AG09309 (cell line): ENCODE data around the gene EFCC1.

ENCODE experiments used
- DNase-seq: peaks from one replicate; pipeline ENCODE4 v3.0.0-alpha.2; 2010; ENCODE audit warnings: low read depth
- H3K4me3 ChIP-seq: 2 replicates; pipeline ENCODE4 v1.5.1; 2011; ENCODE audit warnings: mild to moderate bottlenecking, low read depth, low read length, moderate library complexity; ENCODE audit not compliant: control insufficient read depth
- CTCF ChIP-seq: IDR thresholded peaks from 2 replicates; pipeline ENCODE4 v1.5.1; 2011; ENCODE audit warnings: mild to moderate bottlenecking, low read depth, low read length, inconsistent platforms; ENCODE audit not compliant: insufficient read depth, control insufficient read depth; ENCODE audit errors: missing control alignments

EFCC1 gene, protein sequence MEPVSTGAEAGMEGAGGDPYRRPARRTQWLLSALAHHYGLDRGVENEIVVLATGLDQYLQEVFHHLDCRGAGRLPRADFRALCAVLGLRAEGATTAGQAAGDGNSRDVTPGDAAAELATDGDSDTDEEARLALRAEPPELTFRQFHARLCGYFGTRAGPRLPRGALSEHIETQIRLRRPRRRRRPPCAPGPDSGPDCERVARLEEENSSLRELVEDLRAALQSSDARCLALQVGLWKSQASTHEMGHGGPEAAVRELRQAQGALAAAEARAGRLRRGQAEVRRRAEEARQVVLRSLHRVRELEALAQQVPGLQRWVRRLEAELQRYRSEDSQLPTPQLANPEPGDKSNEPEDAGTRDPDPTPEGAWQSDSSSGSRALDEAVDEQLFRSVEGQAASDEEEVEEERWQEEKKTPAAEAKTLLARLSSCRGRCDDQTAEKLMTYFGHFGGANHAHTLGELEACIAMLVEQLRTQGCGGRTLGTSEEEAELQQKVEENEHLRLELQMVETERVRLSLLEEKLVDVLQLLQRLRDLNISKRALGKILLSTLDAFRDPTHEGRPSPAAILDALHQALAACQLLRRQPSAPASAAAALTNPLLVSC

DNA sequence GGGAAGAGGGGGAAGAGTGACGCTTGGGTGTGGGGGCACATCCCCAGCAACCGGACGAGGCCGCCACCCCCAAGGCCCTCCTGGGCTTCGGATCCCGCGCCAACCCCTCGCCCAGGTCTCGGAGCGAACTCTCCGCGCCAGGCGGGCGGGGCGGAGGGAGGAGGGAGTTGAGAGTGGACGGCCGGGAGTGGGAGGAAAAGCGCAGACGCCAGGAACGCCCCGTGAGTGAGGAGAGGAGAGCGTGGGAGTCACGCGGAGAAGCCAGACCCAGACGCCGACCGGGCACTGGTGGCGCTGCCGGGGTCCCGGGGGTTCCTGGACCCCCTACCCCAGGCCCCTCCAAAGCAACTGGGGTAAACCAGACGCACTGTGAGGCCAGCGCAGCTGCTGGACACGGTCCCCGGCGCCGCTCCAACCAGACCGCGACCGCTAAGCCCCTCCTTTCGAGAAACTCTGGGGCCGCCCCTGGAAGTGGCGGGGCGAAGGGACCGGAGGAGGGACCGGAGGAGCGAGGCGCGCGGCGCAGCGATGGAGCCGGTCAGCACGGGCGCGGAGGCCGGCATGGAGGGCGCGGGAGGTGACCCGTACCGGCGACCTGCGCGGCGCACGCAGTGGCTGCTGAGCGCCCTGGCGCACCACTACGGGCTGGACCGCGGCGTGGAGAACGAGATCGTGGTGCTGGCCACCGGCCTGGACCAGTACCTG, at the start of gene EFCC1:
Gene EFCC1, plus strand, starts transcription at position 204 of the 705 bp plus-strand sequence. Its CDS starts 325 bp downstream, at position 529.
- DNase-seq = no peak
- TF ChIP-seq CTCF = no peak
- peak within 1 kb of the TSS; percentile 21 for H3K4me3 ChIP-seq

GRCh38 chr3:128956440-128956839, 44.7 kb upstream of the EFCC1 start:
- no peak overlapping the region for H3K4me3 ChIP-seq
- no peak for DNase-seq
- no peak for TF ChIP-seq CTCF

- no peak for TF ChIP-seq CTCF
- DNase-seq = no peak
- no peak overlapping the region for H3K4me3 ChIP-seq
Measured at GRCh38 chr3:128965280-128965679, 35.8 kb upstream of the EFCC1 start.

DNA sequence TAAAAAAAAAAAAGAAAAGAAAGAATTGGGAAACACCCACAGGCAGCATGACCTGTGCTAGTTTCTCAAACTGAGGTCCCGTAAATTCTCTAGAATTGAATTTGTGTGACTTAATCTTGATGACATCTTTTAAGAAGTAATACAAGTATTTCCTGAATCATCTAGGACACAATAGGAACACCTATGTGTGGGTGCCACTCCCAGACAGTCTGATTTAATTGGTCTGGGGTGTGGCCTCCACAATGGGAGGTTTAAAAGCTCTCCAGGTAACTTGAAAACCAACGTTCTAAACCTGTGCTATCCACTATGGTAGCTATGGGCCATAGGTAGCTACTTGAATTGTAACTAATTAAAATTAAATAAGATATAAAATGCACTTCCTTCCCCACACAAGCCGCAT, 35.3 kb upstream of the EFCC1 start:
- DNase-seq = no peak
- no peak overlapping the region for H3K4me3 ChIP-seq
- TF ChIP-seq CTCF = no peak

DNA sequence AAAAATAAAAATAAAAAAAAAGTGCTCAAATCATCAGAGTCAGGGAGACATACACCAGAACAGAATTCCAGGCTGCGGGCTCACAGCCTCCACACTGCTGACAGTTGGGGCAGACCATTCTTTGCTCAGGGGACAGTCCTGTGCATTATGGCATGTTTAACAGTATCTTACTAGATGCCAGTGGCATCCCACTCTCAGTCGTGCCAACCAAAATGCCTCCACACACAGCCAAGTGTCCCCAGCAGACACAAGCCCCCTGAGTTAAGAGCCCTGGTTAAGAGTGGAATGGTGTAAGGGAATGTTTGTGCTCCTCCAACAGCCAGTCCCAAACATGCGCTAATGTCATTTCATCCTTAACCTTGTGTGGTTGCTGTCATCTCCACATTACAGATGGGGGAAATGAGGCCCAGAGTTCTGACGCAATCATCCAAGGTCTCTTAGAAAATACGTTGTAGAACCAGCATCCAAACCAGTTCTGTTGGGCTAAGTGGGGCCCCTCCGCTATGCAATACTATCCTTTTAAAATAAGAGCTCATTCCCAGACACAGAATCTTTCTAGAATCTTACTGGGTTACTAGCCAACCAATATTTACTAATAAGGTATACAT, 33.3 kb upstream of the EFCC1 start:
- no peak for DNase-seq
- no peak for TF ChIP-seq CTCF
- no peak overlapping the region for H3K4me3 ChIP-seq

- peak; percentile 90 for TF ChIP-seq CTCF
- H3K4me3 ChIP-seq = no peak overlapping the region
- no peak for DNase-seq
Measured at GRCh38 chr3:128969993-128970739, 30.9 kb upstream of the EFCC1 start.
